Retina (tissue), 1 donor: ENCODE measurements around the gene BMERB1.
"Not testable (repeated sequence)": the region's sequence is repeated elsewhere in the genome, so short reads cannot be mapped to it uniquely, and the experiment has no call there.

Experiments used
- DNase-seq: peaks from one replicate; pipeline ENCODE4 v3.0.0-alpha.2; 2016

The BMERB1 gene

DNA sequence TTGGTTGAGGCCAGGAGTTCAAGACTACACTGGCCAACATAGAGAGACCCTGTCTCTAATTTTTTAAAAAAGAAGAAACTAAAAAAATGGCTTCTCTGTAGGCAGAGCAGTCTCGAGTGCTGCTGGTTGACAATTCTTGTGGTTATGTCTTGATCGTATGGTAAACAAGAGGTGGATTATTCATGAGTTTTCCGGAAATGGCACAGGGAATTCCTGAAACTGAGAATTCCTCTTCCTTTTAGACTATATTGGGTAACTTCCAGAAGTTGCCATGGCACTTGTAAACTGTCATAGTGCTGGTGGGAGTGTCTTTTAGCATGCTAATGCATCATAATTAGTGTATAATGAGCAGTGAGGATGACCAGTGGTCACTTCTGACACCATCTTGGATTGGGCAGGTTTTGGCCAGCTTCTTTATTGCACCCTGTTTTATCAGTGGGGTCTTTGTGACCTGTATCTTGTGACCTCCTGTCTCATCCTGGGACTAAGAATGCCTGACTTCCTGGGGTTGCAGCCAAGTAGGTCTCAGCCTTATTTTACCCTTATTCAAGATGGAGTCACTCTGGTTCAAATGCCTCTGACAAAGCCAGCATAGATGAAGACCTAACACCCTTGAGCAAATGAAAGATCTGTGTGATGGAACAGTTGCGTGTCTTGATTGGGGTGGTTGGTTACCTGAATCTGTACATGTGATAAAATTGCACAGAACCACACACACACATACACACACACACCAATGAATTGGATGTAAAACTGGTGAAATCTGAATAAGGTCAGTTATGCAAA, 30.2 kb downstream of the BMERB1 start:
- no peak for DNase-seq

GRCh38 chr16:15466131-15466530, 31.7 kb downstream of the BMERB1 start:
- DNase-seq: no peak

DNA sequence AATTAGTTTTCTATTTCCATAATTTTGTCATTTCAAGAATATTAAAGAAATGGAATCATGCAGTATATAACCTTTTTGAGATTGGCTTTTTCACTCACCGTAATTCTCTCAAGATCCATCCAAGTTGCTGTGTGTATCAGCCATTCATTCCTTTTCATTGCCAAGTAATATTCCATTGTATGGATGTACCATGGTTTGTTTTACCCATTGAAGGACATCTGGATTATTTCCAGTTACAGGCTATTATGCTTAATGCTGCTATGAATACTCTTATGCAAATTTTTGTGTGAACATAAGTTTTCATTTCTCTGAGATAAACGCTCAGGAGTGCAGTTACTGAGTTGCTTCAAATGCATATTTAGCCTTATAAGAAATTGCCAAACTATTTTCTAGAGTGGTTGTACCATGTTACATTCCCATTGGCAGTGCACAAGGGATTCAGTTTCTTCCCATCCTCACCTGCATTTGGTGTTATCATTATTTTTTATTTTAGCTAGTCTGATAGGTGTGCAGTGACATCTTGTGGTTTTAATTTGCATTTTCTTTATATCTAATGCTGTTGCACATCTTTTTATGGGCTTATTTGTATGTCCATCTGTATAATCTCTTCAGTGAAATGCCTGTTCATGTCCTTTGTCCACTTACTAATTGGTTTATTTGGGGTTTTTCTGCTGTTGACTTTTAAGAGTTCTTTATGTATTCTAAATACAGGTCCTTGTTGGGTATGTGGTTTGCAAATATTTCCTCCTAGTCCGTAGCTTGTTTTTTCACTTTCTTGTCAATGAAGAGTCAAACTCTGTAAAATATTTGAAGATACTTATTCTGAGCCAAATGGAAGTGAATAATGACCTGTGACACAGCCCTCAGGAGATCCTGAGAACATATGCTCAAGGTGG, 32.7 kb downstream of the BMERB1 start:
- DNase-seq: no peak

DNA sequence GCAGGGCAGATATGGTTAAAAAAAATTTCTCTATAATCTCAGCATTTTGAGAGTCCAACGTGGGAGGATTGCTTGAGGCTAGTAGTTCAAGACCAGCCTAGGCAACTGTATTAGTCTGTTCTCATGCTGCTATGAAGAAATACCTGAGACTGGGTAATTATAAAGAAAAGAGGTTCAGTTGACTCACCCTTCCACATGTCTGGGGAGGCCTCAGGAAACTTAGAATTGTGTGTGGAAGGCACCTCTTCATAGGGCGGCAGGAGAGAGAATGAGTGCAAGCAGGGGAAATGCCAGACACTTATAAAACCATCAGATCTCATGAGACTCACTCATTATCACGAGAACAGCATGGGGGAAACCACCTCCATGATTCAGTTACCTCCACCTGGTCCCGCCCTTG, 42.6 kb downstream of the BMERB1 start:
- DNase-seq: not testable (repeated sequence)

DNA sequence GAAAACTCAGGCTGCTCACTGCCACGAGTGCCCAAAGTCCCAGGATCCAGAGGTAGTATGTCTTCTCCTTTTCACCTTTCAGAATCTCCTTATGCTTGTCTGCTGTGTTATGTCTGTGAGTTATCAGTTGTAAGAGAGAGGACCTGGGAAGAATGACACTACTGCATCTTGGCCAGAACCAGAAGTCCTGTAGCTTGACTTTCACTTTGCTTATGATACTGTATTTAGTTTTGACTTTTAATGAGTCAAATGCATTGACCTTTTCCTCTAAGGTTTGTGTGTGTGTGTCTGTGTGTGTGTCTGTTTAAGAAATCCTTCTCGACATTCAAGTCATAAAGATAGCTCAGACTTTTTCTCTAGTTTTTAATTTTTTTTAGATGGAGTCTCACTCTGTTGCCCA, 43.4 kb downstream of the BMERB1 start:
- no peak for DNase-seq

DNA sequence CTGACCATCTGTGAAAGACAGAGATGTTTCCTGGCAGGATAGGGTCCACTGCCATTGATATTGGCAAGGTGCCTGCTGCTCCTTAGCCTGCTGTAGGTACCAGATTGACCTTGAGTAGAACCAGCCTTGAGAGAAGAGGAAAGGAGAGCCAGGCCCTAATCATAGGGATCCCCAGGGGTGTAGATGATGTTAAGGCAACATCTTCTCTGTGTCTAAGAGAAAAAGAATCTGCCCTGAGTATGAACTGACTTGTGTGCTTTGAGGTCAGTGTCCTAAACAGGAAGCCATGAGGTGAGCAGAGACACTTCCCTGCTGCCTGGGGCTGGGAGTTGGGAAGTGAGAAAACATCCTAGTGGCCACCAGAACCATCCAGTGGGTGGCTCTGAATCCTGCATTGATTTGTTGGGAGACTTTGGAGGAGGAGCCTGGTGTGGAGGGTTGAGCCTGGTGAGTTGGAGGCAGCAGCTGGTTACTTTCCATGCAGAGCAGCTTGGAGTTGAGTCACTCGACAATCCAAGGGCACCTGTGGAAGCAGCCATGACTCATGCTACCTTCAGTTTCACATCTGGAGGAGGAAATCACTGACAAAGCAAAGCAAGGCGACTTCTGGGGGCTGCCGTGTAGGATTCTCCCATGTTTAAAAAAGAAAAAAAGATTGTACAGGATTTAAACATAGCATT, 47.8 kb downstream of the BMERB1 start:
- no peak for DNase-seq

- DNase-seq: no peak
Observed at GRCh38 chr16:15482748-15483298, 48.4 kb downstream of the BMERB1 start.

- no peak for DNase-seq
Observed at GRCh38 chr16:15483857-15484256, 49.5 kb downstream of the BMERB1 start.

DNA sequence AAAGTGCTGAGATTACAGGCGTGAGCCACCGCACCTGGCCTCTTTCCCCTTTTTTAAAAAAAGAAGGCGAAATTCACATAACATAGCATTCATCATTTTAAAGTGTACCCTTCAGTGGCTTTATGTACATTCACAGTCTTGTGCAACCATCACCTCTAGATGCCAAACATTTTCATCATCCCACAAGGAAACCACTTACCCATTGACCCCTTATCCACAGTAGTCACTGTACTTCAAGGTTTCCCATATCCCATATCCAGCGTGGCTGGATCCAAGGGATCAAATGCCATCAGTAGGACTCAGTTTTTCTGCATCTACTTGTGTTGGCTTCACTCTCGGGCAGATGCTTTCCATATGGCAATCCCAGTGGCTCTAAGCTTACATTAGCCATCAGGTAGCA, 50.3 kb downstream of the BMERB1 start:
- no peak for DNase-seq

DNA sequence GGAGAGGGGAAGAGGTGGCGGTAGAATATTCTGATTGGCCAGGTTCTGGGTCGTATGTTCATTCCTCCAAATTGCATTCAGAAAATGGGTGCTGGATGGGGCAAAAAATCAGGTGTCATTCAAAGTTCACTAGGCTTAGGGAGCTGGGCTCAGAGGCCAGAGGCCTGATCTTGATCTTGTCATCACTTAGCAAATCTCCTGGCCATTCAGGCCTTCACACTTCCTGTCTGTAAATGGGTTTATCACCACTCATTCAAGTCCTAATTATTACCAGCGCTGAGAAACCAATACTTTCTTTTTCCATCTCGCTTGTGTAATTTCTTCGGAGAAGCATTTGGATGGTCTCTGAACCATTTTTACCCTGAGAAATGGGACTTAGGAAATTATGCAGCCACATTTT, 50.8 kb downstream of the BMERB1 start:
- DNase-seq: no peak

DNA sequence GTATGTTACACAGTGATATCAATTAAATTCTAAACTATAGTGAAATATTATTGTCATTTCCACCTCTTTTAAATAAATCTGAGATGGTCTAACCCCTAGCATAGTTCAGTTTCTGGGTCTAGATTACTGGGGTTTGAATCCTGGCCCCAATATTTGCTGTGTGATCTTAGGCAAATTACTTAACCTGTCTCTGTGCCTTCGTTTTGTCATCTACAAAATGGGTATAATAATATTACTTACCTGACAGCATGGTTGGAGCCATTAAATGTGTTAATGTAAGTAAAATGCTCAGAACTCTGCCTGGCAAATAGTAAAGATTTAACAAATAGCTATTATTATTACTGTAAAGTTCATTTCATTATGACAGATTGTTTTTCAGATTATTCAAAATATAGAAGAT, 52.3 kb downstream of the BMERB1 start:
- DNase-seq: no peak

- DNase-seq: no peak
Observed at GRCh38 chr16:15487336-15488284, 53.2 kb downstream of the BMERB1 start.

DNA sequence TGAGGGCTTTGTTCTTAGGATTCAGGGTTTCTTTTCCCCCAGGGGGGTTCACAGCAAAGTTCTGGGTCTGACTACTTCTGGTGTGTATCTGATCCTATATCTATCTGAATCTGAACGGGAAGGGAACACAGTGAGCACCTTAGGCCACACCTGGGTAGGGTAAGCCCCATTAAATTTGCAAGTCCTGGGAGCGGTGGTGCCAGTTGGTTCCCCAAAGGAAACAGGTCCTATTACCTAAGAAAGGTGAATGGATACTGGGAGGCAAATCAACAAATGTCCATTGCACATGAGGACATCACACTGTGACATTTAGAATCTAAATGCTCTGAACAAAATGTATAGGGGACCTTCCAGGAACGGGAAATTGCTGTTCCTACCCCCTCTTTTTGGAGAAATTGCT, 54.6 kb downstream of the BMERB1 start:
- DNase-seq: no peak

DNA sequence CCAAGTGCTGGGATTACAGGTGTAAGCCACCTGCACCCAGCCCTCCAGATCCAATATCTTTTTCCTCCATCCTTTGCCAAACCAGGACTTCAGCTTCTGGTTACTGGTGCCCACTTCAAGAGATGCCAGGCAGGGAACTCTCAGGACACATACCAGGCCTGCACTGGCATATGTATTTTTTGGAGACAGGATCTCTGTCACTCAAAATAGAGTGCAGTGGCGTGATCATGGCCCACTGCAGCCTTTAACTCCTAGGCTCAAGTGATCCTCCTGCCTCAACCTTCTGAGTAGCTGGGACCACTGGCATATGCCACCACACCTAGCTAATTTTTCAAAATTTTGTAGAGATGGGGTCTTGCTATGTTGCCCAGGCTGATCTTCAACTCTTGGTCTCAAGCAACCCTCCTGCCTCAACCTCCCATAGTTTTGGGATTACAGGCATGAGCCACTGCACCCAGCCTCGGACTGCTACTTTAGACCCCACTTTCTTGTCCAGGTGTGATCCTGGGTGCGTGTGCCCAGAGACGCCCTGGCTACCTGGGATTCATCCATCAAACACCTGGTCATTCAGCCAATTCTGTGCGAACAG, 55.8 kb downstream of the BMERB1 start:
- DNase-seq: no peak

DNA sequence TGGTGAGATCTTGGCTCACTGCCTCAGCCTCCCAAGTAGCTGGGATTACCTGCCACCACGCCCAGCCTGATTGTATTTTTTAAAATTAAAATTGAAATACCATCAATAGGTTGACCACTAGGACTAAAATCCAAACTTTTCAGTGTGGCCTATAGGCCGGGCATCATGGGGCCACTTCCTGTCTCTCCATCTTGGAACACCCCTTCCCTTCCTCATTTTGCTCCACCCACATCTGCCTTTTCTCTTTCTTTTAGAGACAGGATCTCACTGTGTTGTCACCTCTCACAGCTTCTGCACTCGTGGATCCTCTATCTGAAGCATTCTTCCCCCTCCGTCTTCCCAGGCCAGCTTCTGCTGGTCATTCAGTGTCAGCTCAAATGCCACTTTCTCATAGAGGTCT, 57.0 kb downstream of the BMERB1 start:
- DNase-seq: no peak

- DNase-seq: no peak
Observed at GRCh38 chr16:15492091-15492740, 57.8 kb downstream of the BMERB1 start.

DNA sequence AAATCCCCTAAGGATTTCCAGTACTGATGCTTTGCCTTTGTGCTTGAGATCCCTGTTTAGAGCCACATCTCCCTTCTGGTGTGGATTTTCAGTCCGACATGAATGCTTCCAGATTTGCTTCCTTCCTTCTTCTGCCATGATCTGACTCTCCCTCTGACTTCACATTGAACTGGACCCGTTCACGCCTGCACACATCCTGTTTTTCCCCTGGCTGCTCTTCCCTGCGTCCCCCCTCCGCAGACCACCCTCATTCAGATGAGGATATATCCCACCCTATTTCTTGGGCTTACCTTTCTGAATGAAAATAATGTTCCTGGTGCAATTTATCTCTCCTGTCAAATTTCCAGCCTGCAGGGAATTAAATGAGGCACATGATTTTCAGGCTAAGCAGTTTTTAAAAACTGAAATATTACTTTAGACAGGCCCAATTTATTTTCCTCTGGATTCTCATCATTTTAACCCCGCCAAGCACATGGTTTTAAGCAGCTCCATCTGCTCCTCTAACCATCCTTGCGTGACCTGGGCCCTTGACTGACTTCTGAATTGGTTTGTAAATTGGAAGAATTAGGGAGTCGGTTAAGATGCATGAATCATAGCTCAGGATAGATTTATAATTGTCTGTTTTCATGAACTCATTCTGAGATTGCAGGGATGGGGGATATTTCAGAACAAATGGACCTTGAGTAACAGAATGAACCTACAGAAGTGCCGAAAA, 59.2 kb downstream of the BMERB1 start:
- peak; percentile 40 for DNase-seq

DNA sequence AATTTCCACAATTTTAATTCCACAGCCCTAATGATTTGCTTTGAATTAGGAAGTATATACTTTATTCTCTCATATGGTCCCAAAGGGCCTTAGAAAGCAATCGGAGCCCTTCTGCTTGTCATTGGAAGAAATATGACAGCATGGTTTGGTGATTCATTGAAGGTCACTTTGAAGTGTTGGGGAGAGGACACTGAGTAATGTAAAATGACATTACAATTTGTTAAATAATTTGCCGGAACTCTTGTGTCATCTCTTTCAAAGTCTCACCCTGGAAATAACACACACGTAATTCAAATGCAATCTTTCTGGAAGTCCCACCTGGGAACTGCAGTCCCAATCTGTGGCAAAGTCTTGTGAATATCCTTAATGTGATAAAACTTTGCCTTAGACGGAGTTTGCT, 59.8 kb downstream of the BMERB1 start:
- peak; percentile 29 for DNase-seq

DNA sequence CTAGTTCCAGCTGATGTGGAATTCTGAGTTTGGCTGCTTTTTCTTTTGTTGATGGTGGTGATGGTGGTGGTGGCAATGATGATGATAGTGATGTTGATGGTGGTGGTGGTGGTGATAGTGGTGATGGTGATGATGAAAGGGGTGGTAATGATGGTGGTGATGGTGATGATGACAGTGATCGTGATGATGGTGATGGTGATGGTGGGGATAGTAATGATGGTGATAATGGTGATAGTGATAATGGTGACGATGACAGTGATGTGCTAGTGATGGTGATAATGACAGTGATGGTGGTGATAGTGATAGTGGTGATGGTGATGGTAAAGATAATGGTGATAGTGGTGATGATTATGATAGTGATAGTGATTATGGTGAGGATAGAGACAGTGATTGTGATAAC, 61.5 kb downstream of the BMERB1 start:
- no peak for DNase-seq

DNA sequence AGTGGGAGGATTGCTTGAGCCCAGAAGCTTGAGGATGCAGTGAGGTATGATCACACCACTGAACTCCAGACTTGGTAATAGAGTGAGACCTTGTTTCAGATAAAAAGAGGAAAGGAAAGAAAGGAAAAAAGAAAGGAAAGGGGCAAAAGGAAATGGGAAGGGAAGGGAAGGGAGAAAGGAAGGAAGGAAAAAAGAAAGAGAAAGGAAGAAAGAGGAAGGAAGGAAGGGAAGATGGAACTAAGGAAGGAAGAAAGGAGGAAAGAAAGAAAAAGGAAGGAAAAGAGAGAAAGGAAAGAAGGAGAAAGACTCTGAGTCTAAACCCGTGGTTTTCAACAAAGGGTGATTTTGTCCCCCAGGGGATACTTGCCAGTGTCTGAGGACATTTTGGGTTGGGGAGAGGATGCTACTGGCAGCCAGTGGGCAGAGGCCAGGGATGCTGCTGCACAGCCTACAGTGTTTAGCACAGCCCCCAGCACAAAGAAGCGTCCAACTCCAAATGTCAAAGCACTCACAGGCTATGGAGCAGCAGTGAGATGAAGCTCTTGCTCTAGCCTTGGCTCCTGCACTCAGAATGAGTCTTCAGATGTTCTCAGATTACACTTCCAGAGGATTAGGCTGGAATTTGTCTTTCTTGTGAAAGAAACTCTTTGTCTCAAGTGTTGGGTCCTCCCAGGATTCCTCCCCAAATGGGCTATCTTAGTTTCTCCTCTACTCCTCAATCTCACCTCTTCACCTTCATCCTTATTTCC, 64.2 kb downstream of the BMERB1 start:
- DNase-seq: no peak
